DND-41 (cell line): ENCODE measurements around the gene MBNL2.

Experiments
- ATAC-seq: fragments of 200-7000 bp; cut with Tn5 transposase; 3 replicates; pipeline ENCODE4 v1.9.1; 2021; ENCODE audit warnings: low read depth; ENCODE audit not compliant: insufficient read depth
- DNase-seq: peaks from one replicate; pipeline ENCODE4 v3.0.0-alpha.2; 2020
- H2AFZ ChIP-seq: 2 replicates; pipeline ENCODE4 v1.6.0; 2012; ENCODE audit warnings: low read depth, low read length
- H3K27ac ChIP-seq: 2 replicates; pipeline ENCODE4 v1.5.1; 2012; ENCODE audit warnings: low read length, inconsistent platforms
- H3K27me3 ChIP-seq: fragments of 200-600 bp; sonication (generic); 2 replicates; pipeline ENCODE4 v1.6.0; 2012; ENCODE audit warnings: low read length, mild to moderate bottlenecking, inconsistent platforms; ENCODE audit not compliant: insufficient read depth, poor library complexity
- H3K36me3 ChIP-seq: 2 replicates; pipeline ENCODE4 v1.5.1; 2012; ENCODE audit warnings: low read length, inconsistent platforms; ENCODE audit not compliant: insufficient read depth
- H3K4me1 ChIP-seq: 2 replicates; pipeline ENCODE4 v1.5.1; 2012; ENCODE audit warnings: mild to moderate bottlenecking, low read length; ENCODE audit not compliant: insufficient read depth
- H3K4me2 ChIP-seq: 2 replicates; pipeline ENCODE4 v1.6.0; 2012; ENCODE audit warnings: mild to moderate bottlenecking, moderate library complexity, low read length, inconsistent platforms; ENCODE audit not compliant: insufficient read depth
- H3K4me3 ChIP-seq, 2 experiments: fragments of 200-600 bp in 1 of 2; shearing (Covaris generic) in 1 of 2; 2 replicates each; pipeline ENCODE4 v1.5.1; 2012 to 2016; ENCODE audit warnings: inconsistent platforms in 2 of 2, low read length in 2 of 2, mild to moderate bottlenecking in 2 of 2, low read depth in 1 of 2, moderate library complexity in 1 of 2
- H3K79me2 ChIP-seq: 2 replicates; pipeline ENCODE4 v1.6.0; 2012; ENCODE audit warnings: low read length, inconsistent platforms; ENCODE audit not compliant: insufficient read depth
- H3K9ac ChIP-seq: 2 replicates; pipeline ENCODE4 v1.6.0; 2012; ENCODE audit warnings: low read depth, mild to moderate bottlenecking, inconsistent platforms, low read length, moderate library complexity
- H3K9me3 ChIP-seq: 2 replicates; pipeline ENCODE4 v1.5.1; 2012; ENCODE audit warnings: low read length, moderate library complexity, mild to moderate bottlenecking, inconsistent platforms; ENCODE audit not compliant: insufficient read depth, severe bottlenecking
- H4K20me1 ChIP-seq: 2 replicates; pipeline ENCODE4 v1.6.0; 2012; ENCODE audit warnings: low read length; ENCODE audit not compliant: insufficient read depth
- CTCF ChIP-seq: IDR thresholded peaks from 2 replicates; pipeline ENCODE4 v1.5.1; 2012; ENCODE audit warnings: borderline replicate concordance, low read length, moderate library complexity, mild to moderate bottlenecking; ENCODE audit not compliant: poor library complexity, severe bottlenecking; ENCODE audit errors: extremely low read depth
- EZH2 ChIP-seq: IDR thresholded peaks from 3 replicates; pipeline ENCODE4 v1.6.1; 2012; ENCODE audit warnings: borderline replicate concordance, low read depth, mild to moderate bottlenecking, moderate library complexity, low read length, inconsistent platforms; ENCODE audit not compliant: severe bottlenecking

The MBNL2 gene

DNA sequence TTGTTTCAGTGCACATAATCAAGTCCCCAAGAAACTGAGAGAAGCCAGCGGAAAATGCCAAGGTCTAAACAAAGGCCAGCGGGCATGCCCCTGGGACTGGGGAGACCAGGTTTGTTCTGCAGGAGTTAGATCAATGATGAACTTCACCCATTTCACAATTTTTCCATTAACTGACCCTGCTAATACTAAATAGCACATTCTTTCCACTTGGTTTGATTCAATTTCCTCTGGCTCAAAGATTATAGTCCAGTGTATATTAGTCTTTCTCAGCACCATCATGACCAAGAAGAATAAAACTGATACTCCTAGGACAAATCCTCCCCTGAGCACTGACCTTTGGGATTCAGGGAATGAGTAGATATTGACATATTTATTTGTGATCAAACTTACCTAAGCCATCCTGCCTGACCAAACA lies 66.4 kb downstream of the MBNL2 start:
- Histone ChIP-seq H2AFZ (no peak overlapping the region), H3K27ac (no peak overlapping the region), H3K79me2 (no peaks in the 10 kb centered on the region), H3K4me1 (no peaks in the 10 kb centered on the region), H3K9ac (no peak overlapping the region), H3K4me2 (no peak overlapping the region), H4K20me1 (no peaks in the 10 kb centered on the region), H3K27me3 (no peaks in the 10 kb centered on the region), H3K36me3 (no peaks in the 10 kb centered on the region), H3K9me3 (no peaks in the 10 kb centered on the region), H3K4me3 (no peak overlapping the region)
- ATAC-seq (no peak), DNase-seq (no peak)
- TF ChIP-seq EZH2: no peak
- no peak for TF ChIP-seq CTCF

DNA sequence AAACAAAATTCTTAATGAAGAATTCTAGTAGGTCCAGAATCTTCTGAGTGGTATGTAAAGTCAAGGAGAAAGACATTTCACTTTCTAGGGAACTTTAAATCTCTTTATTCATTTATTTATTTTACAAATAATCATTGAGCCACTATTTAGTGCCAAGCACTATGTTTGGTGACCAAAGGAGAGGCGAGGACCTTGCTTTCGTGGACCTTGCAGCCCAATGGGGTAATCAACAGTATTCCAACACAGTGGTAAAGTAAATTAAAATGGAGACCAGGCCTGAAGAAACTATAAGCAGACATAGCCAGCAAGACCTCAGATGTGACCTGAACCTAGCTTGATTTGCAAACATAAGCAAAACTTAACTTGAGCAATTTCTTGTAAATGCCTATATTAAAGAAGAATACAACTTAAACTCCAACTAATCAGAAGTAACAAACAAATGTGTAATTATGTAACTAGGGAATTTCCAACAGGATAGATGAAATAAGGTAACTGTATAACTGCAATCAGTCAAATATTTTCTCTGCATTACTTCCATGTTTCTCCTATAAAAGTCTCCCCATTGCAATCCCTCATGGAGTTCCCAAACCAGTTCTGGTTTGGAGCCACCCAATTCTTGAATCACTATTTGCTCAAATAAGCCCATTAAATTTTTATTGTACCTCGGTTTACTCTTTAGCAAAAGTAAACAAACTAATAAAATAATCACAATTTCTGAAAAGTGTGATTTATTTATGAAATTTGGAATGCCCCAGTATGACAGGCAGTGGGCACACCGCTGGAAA lies 67.6 kb downstream of the MBNL2 start:
- Histone ChIP-seq H3K9me3 (no peaks in the 10 kb centered on the region), H3K36me3 (no peaks in the 10 kb centered on the region), H4K20me1 (no peaks in the 10 kb centered on the region), H3K79me2 (no peaks in the 10 kb centered on the region), H3K27ac (no peak overlapping the region), H2AFZ (no peak overlapping the region), H3K4me1 (no peaks in the 10 kb centered on the region), H3K9ac (no peak overlapping the region), H3K4me2 (no peak overlapping the region), H3K27me3 (no peaks in the 10 kb centered on the region), H3K4me3 (no peak overlapping the region)
- DNase-seq: no peak
- ATAC-seq: no peak
- TF ChIP-seq EZH2 (no peak), CTCF (no peak)

DNA sequence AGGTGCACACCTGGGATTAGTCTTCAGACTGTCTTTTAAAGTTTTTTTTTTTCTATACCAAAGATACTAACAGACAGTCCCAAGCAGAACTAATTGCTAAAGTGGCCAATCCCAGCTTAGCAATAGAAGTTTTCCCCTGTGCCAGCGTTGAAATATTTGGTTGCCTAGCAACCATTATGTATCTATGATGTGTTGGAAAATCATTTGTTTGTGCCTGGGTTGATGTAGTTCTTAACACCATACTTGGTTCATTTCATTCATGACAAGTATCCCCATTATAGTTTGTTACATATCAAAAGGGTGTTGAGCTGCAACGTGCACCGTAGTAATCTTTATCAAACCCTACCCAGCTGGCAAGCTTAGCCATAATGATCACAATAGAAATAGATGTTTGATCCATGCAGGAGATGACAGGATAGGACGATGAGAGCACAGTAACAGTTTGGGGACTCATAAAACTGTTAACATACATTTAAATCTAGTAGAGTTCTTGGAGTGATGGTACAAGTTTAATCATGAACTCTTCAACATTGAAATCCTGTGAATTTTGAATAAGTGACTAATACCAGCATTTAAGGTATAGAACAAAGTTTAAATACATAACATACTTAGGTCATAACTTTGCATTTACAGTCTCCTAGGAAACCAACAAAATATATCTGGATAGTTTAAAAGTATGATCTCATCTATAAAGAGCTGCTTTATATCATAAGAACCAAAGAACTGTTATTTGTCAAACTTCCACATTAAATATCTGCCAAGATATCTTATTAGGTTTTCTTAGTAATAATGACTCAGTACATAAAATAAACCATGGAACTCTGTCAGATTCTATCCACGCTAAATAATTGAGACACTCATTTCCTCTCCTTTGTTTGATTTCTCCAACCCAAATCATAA lies 73.4 kb downstream of the MBNL2 start:
- no peak overlapping the region for H3K9ac ChIP-seq
- H3K79me2 ChIP-seq: no peaks in the 10 kb centered on the region

More for the DNA sequence above, 73.4 kb downstream of the MBNL2 start:
- Histone ChIP-seq H2AFZ (no peak overlapping the region), H3K9me3 (no peaks in the 10 kb centered on the region), H3K36me3 (no peaks in the 10 kb centered on the region), H3K4me1 (no peaks in the 10 kb centered on the region), H4K20me1 (no peaks in the 10 kb centered on the region), H3K27ac (no peak overlapping the region), H3K4me3 (no peak overlapping the region), H3K4me2 (no peak overlapping the region), H3K27me3 (no peaks in the 10 kb centered on the region)
- no peak for DNase-seq
- TF ChIP-seq CTCF (no peak), EZH2 (no peak)
- no peak for ATAC-seq
